HL-60/S4 treated with retinoic acid at 250 ng/mL for 4 days and 3 days (cell line): ENCODE results near the gene AAK1.
"Not testable (repeated sequence)": the region's sequence is repeated elsewhere in the genome, so short reads cannot be mapped to it uniquely, and the experiment has no call there.

Experiments
- in situ Hi-C: fragments of 300-500 bp; cut with MboI; formaldehyde crosslinking; loops from 2 replicates; pipeline ENCODE4 v1.7.0; 2022; ENCODE audit warnings: low sequenced_read_pairs

Gene AAK1

GRCh38 chr2:69576880-69577279, 66.7 kb downstream of the AAK1 start:
- in situ Hi-C loops: loop anchor here (10.0 kb wide), 1 partner anchor 128 kb away; no protein-coding TSS in a partner anchor

- in situ Hi-C loops: loop anchor here (10.0 kb wide), 1 partner anchor 129 kb away; no protein-coding TSS in a partner anchor
Measured at GRCh38 chr2:69575926-69576325, 67.6 kb downstream of the AAK1 start.

DNA sequence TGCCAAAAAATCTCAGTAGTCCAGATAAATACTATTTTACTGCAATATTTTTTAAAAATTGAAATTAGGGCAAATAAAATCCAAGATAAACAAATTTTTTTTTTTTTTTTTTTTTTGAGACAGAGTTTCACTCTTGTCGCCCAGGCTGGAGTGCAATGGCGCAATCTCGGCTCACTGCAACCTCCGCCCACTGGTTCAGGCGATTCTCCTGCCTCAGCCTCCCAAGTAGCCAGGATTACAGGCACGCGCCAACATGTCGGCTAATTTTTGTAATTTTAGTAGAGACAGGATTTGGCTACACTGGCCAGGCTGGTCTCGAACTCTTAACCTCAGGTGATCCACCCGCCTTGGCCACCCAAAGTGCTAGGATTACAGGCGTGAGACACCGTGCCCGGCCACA, 68.2 kb downstream of the AAK1 start:
- in situ Hi-C loops: loop anchor here (10.0 kb wide), 1 partner anchor 129 kb away; no protein-coding TSS in a partner anchor

DNA sequence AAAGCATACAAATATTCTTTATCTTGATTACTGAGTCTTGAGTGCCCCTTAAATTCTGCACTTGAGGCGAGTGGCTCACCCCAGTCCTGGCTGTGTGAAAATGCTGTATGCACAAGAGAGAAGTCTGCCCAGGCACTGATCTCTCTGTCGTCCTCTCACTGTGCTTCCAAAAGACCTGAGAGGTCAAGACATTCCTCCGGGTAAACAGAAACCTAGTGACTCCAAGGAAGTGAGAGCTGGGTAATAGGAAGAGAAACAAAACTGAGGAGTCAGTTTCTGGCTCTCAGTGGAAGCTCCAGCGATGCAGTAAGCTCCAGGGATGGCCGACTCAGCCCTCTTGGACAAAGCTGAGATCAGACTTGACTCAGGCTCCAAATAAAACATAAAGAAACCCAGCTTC, 70.9 kb downstream of the AAK1 start:
- in situ Hi-C loops: loop anchor here (10.0 kb wide), 1 partner anchor 132 kb away; no protein-coding TSS in a partner anchor

- in situ Hi-C loops: loop anchor here (10.0 kb wide), 1 partner anchor 134 kb away; no protein-coding TSS in a partner anchor
Measured at GRCh38 chr2:69571189-69571588, 72.3 kb downstream of the AAK1 start.

DNA sequence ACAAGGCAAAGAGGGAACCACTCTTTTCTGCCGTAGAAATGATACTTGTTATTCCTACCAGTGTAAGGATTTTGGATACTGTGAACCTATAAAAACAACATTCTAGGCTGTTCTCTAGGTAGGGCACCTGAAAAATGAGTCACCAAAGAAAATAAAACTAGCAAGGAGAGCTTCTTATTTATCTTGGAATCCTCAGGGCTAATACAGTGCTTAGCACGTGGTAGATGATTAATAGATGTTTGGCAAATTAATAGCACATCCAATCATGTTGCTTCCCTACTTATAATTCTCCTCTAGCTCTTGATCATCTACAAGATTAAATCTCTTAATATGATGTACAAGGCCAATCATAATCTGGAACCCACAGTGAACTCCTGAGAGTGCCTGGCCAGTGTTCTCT, 73.1 kb downstream of the AAK1 start:
- in situ Hi-C loops: loop anchor here (10.0 kb wide), 1 partner anchor 134 kb away; no protein-coding TSS in a partner anchor

GRCh38 chr2:69567909-69568300, 75.6 kb downstream of the AAK1 start:
- in situ Hi-C loops: no loop called here

DNA sequence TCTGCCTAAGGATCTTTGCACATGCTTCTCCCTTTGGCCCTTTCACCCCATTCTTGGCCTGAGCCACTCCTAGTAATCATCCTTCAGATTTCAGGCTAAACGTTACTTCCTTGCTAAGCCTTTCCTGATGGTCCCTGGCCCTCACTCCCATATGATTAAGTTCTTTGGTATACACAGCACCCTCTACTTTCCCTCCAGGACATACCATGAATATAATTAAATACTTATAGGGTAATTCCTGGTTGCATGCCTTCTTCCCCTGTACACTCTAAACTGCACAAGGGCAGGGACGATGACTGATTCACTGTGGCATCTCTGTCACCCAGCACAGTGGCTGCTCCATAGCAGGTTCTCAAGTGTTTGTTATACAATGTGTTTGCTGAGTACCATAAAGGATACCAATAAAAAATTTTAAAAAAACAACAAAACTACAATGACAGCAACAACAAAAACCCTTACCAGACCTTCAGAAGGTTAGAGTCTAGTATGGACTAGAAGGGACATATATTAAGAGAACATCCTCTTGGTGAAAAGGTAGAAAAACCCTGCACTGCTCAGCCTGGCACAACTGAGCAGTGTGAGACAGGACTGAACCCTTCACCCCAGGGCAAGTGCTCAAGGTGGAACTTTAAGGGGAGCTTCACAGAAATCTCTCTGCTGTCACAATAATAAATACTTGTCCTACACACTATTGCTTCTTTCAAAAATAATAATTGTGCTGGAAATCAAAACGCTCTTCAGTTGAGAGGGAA, 76.2 kb downstream of the AAK1 start:
- in situ Hi-C loops: no loop called here

GRCh38 chr2:69566669-69567068, 76.9 kb downstream of the AAK1 start:
- in situ Hi-C loops: no loop called here

DNA sequence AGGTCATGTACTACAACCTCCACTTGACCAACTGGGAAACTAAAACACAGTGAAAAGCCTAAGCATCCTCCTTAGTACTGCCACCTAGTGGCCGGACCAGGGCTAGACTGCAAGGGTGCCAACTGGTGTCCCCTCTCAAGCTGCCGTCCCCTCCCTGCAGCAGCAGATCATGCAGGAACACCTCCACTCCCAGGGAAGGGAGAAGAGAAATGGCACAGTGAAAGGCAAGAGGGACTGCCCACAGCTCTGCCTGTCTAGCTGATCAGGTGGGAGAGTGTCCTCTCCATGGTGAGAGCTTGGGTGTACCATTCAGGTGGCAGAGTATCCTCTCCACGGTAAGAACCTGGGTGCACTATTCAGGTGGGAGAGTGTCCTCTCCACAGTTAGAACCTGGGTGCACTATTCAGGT, 78.1 kb downstream of the AAK1 start:
- in situ Hi-C loops: no loop called here

GRCh38 chr2:69564604-69565003, 78.9 kb downstream of the AAK1 start:
- in situ Hi-C loops: no loop called here

DNA sequence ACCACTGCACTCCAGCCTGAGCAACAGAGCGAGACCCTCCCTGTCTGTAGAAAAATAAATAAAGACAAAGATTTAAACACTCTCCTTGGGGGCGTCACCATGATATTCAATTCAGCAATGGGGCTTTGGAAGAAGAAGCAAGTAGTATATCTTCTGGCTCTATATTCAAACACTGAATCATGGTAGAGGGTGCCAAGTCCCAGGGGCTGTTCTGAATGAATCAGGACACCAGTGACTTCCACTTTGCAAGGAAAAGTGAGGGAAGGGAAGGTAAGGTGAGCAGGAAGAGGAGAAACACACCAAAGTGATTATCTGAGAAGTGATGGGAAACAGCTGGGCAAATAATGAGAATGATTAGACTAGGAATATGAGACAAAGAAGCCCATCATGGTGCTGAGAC, 80.5 kb downstream of the AAK1 start:
- in situ Hi-C loops: no loop called here

DNA sequence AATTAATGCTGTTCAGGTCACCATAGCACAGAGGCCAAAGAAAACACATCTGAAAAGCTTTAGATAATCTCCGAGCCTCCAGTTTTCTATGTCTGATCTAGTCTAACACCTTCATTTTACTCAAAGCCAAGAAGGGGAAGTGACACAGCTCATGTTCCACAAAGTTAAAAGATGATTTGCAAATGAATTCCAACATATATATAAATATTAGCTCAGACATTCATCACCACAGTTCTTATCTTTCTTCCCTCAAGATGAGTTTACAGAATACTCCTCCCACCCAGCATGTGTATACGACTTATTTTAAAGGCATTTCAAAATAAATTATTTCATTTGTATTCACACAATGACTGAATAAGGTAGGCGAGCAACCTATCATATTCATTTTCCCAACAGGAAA, 82.4 kb downstream of the AAK1 start:
- in situ Hi-C loops: no loop called here

DNA sequence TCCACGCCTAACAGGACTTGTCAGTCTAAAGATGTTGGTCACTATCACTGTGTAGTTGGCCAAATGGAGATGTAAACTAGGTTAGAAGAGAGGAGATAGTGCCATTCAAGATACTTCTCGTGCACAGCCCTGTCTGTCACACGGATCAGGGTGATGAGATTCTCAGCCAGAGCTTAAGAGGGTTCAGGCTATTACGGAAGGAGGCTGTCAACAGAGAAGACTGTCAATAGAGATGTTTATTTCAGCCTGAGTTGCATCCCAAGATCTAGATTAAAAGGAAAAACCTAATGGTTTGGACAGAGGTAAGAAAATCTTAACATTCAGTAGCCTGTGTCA, 83.4 kb downstream of the AAK1 start:
- in situ Hi-C loops: no loop called here

GRCh38 chr2:69559442-69560146, 83.9 kb downstream of the AAK1 start:
- in situ Hi-C loops: no loop called here

GRCh38 chr2:69556008-69556407, 87.5 kb downstream of the AAK1 start:
- in situ Hi-C loops: no loop called here

DNA sequence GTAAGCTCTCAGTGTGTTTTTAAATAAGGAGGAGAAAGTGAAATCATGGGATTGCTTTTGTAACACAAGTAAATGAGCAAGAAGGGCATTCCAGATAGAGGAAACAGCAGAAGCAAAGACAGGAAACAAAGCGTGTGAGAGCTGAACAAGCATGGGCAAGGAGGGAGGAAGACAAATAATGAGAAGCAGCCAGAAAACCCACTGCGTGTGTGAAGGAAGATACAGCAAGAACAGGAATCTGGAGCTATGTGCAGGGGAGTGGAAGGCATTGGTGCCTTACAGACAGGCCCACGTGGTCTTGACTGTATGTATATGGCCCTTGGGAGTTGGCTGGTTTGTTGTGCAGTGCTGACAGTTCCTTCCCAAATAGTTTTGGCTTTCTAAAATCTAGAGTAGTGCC, 88.6 kb downstream of the AAK1 start:
- in situ Hi-C loops: no loop called here

GRCh38 chr2:69554568-69554967, 89.0 kb downstream of the AAK1 start:
- in situ Hi-C loops: no loop called here

DNA sequence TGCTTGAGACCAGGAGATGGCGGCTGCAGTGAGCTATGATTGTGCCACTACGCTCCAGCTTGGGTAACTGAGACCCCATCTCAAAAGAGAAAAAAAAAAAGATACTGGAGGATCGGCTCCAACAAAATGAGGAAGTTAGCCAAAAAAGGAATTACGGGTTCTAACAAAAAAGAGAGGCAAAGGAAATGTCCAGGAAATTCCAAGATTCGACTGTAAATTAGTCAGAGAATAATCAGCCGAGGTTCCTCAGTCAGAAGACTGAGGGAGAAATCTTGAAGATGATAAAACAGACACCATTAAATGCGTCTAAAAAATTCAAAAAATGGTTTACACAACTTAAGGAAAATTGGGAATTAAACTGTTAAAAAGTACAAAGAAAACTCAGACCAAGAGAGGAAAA, 89.5 kb downstream of the AAK1 start:
- in situ Hi-C loops: no loop called here

- in situ Hi-C loops: not testable (repeated sequence)
Measured at GRCh38 chr2:69550511-69550910, 93.0 kb downstream of the AAK1 start.

GRCh38 chr2:69549421-69549820, 94.1 kb downstream of the AAK1 start:
- in situ Hi-C loops: no loop called here

- in situ Hi-C loops: no loop called here
Measured at GRCh38 chr2:69547984-69548715, 95.4 kb downstream of the AAK1 start.
